PC-9 (cell line): ENCODE data around the gene TMUB1. TPM values are rescaled to one million over a fixed set of nuclear protein-coding genes. Genes with fewer than 3 reads are reported as not detected.

ENCODE experiments used
- BruUV-seq: library from RNA; stranded (reverse); fragments of 400-500 nt; replicated peaks from 2 replicates; lab custom pipeline; 2021; lab: Mats Ljungman, UMichigan
- CTCF ChIA-PET: fragments of 300-600 bp; sonication (Branson Sonifier 250); formaldehyde crosslinking; loops from one replicate; lab custom pipeline; 2022; ENCODE audit warnings: antibody characterized with exemption; lab: Charles Lee
- POLR2A ChIA-PET: fragments of 300-600 bp; sonication (Branson Sonifier 250); formaldehyde crosslinking; loops from one replicate; lab custom pipeline; 2022; ENCODE audit warnings: antibody characterized with exemption; ENCODE audit not compliant: unreplicated experiment; lab: Charles Lee
- DNase-seq, 2 experiments: peaks; one replicate each; pipeline versions ENCODE4 v3.0.0 to v3.0.0-alpha.2; 2015 to 2022; ENCODE audit warnings: mixed read lengths in 1 of 2
- H2AFZ ChIP-seq: fragments of 200-600 bp; sonication (generic); 2 replicates; pipeline ENCODE4 v1.8.1; 2017; ENCODE audit warnings: antibody characterized with exemption
- H3F3A ChIP-seq: fragments of 200-600 bp; sonication (generic); 2 replicates; pipeline ENCODE4 v1.8.1; 2017; ENCODE audit warnings: antibody characterized with exemption, mild to moderate bottlenecking, low read depth; ENCODE audit not compliant: insufficient read depth
- H3K27ac ChIP-seq: fragments of 200-600 bp; sonication (generic); 2 replicates; pipeline ENCODE4 v1.6.1; 2016; ENCODE audit warnings: mixed run types
- H3K27me3 ChIP-seq: fragments of 200-600 bp; sonication (generic); 2 replicates; pipeline ENCODE4 v1.6.1; 2016; ENCODE audit warnings: low read depth, mixed run types; ENCODE audit not compliant: insufficient read depth
- H3K36me3 ChIP-seq: fragments of 200-600 bp; sonication (generic); 2 replicates; pipeline ENCODE4 v1.6.1; 2016; ENCODE audit warnings: low read depth, mixed run types
- H3K4me1 ChIP-seq: fragments of 200-600 bp; sonication (generic); replicated peaks from 2 replicates; pipeline ENCODE4 v1.6.1; 2016; ENCODE audit warnings: mixed run types; ENCODE audit not compliant: insufficient read depth
- H3K4me2 ChIP-seq: fragments of 200-600 bp; sonication (generic); 2 replicates; pipeline ENCODE4 v1.6.1; 2017; ENCODE audit warnings: mixed run types
- H3K4me3 ChIP-seq: fragments of 200-600 bp; sonication (generic); 2 replicates; pipeline ENCODE4 v1.6.1; 2016; ENCODE audit warnings: mixed run types
- H3K79me2 ChIP-seq: fragments of 200-600 bp; sonication (generic); 2 replicates; pipeline ENCODE4 v1.6.1; 2017; ENCODE audit warnings: low read depth, mixed run types
- H3K9me2 ChIP-seq: fragments of 200-600 bp; sonication (generic); 2 replicates; pipeline ENCODE4 v1.8.1; 2017; ENCODE audit warnings: mild to moderate bottlenecking; ENCODE audit not compliant: insufficient read depth
- H3K9me3 ChIP-seq: fragments of 200-600 bp; sonication (generic); 2 replicates; pipeline ENCODE4 v1.8.1; 2016; ENCODE audit warnings: low read depth; ENCODE audit not compliant: insufficient read depth
- H4K20me1 ChIP-seq: fragments of 200-600 bp; sonication (generic); 2 replicates; pipeline ENCODE4 v1.8.1; 2017; ENCODE audit not compliant: insufficient read depth
- EZH2 ChIP-seq: fragments of 200-600 bp; sonication (generic); IDR thresholded peaks from 2 replicates; pipeline ENCODE4 v1.8.0; 2017; ENCODE audit warnings: antibody characterized with exemption, low read depth
- intact Hi-C: fragments of 100-400 bp; cut with micrococcal nuclease; formaldehyde crosslinking; loops from one replicate; pipeline ENCODE4 v1.10.0; 2022; ENCODE audit not compliant: unreplicated experiment
- total RNA-seq: library from RNA; stranded (reverse); gene quantifications from 2 replicates; pipeline ENCODE4 v1.2.3, GENCODE V29; 2021
- TF ChIP-seq, protein P1 (sequence below): fragments of 200-600 bp; sonication (generic); conservative IDR thresholded peaks from 2 replicates; pipeline ENCODE4 v1.6.1; 2017; ENCODE audit warnings: mixed run types, antibody characterized with exemption, mild to moderate bottlenecking, moderate library complexity

Gene TMUB1
- total RNA-seq, 1 experiment from 2014 or later = 87.8 TPM

- Histone ChIP-seq H3K9me2 (no peaks in the 10 kb centered on the region), H2AFZ (no peak overlapping the region), H3K79me2 (no peaks in the 10 kb centered on the region), H3K9me3 (no peaks in the 10 kb centered on the region), H3K4me1 (no peaks in the 10 kb centered on the region), H3K4me2 (no peak overlapping the region), H3K27ac (no peak overlapping the region), H3K27me3 (no peaks in the 10 kb centered on the region), H3F3A (no peaks in the 10 kb centered on the region), H4K20me1 (peaks cover 3% of the 10 kb centered on the region; the same call in 1 of the 2 replicates), H3K4me3 (no peak overlapping the region), H3K36me3 (no peaks in the 10 kb centered on the region)
- no TSS peak for BruUV-seq
- POLR2A ChIA-PET = no interaction called here
- DNase-seq = no peak
- intact Hi-C loops = no loop called here
- CTCF ChIA-PET = no interaction called here
- TF ChIP-seq EZH2 = no peak
- TF ChIP-seq, protein P1, sequence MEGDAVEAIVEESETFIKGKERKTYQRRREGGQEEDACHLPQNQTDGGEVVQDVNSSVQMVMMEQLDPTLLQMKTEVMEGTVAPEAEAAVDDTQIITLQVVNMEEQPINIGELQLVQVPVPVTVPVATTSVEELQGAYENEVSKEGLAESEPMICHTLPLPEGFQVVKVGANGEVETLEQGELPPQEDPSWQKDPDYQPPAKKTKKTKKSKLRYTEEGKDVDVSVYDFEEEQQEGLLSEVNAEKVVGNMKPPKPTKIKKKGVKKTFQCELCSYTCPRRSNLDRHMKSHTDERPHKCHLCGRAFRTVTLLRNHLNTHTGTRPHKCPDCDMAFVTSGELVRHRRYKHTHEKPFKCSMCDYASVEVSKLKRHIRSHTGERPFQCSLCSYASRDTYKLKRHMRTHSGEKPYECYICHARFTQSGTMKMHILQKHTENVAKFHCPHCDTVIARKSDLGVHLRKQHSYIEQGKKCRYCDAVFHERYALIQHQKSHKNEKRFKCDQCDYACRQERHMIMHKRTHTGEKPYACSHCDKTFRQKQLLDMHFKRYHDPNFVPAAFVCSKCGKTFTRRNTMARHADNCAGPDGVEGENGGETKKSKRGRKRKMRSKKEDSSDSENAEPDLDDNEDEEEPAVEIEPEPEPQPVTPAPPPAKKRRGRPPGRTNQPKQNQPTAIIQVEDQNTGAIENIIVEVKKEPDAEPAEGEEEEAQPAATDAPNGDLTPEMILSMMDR = no peak
Measured at GRCh38 chr7:151129960-151130591, 46.8 kb upstream of the TMUB1 start.

DNA sequence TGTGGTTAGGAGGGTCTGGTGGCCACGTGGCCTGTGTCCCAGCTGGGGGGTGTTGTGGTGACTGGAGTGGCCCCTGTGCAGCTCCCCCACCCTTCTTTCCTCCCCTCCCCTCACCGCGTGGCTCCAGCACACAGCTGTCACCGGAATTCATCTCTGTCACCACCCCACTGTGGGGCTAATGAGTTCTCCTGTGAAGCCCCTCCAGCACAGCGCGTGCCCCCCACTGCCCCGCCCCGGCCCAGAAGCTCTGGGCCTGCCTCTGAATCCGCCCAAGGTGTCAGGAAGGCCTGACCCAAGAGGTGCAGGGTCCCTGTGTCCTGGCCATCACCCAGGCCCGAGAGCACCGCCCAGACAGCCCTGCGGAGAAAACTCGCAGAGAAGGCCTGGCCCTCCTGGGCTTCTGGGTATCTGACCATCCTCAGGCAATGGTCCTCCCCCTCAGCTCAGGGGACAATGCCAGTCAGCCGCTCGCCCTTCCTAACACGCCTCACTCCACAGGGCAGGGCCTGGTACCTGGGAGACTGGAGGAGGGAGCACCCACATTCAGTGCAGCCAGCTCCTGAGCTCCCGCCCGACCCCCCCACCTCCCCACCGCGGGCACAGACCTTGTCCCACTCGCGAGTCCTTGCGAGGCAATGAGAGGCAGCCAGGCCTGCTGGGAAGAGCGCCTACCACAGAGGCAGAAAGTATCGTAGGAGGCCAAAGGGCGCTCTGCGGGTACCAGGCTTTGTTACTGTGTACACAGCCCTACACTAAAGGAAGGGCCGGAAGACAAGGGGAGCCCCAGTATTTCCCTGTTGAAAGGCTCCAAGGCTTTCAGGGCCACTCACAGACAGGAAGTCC lies 46.0 kb upstream of the TMUB1 start:
- H3K4me3 ChIP-seq = no peak overlapping the region
- H3K9me2 ChIP-seq = no peaks in the 10 kb centered on the region
- H3K27ac ChIP-seq = no peak overlapping the region
- no peaks in the 10 kb centered on the region for H3K9me3 ChIP-seq
- no peak overlapping the region for H2AFZ ChIP-seq
- BruUV-seq = no TSS peak
- H4K20me1 ChIP-seq = peaks cover 8% of the 10 kb centered on the region
- H3F3A ChIP-seq = no peaks in the 10 kb centered on the region
- intact Hi-C loops = no loop called here
- POLR2A ChIA-PET = no interaction called here
- no peaks in the 10 kb centered on the region for H3K27me3 ChIP-seq
- TF ChIP-seq, protein P1 = no peak
- no peak for TF ChIP-seq EZH2
- no peaks in the 10 kb centered on the region for H3K4me1 ChIP-seq
- CTCF ChIA-PET = no interaction called here
- H3K36me3 ChIP-seq = no peaks in the 10 kb centered on the region
- no peak for DNase-seq
- no peaks in the 10 kb centered on the region for H3K79me2 ChIP-seq
- no peak overlapping the region for H3K4me2 ChIP-seq

GRCh38 chr7:151128716-151129115 lies 45.4 kb upstream of the TMUB1 start:
- no TSS peak for BruUV-seq
- intact Hi-C loops = no loop called here
- TF ChIP-seq, protein P1 = no peak
- no peak for TF ChIP-seq EZH2
- POLR2A ChIA-PET = no interaction called here
- Histone ChIP-seq H3K4me3 (no peak overlapping the region), H3K4me2 (no peak overlapping the region), H3K27ac (no peak overlapping the region), H3K4me1 (no peaks in the 10 kb centered on the region), H3K27me3 (no peaks in the 10 kb centered on the region), H3K9me3 (no peaks in the 10 kb centered on the region), H3F3A (no peaks in the 10 kb centered on the region; the same call in 1 of the 2 replicates), H3K36me3 (no peaks in the 10 kb centered on the region), H3K79me2 (no peaks in the 10 kb centered on the region), H2AFZ (no peak overlapping the region), H4K20me1 (peaks cover 11% of the 10 kb centered on the region), H3K9me2 (no peaks in the 10 kb centered on the region)
- CTCF ChIA-PET = no interaction called here
- no peak for DNase-seq
